Testis (tissue), 3 donors: ENCODE data around the gene ITPA. TPM values are rescaled to one million over a fixed set of nuclear protein-coding genes. Genes with fewer than 3 reads are reported as not detected.

Experiments
- DNase-seq: peaks from one replicate; pipeline ENCODE4 v3.0.0-alpha.2; 2019
- H3K27ac ChIP-seq, 2 donors: fragments of 200-600 bp; sonication (generic); one replicate each; pipeline ENCODE4 v1.5.1; 2019
- H3K27me3 ChIP-seq: fragments of 200-600 bp; sonication (generic); one replicate; pipeline ENCODE4 v1.5.1; 2019
- H3K36me3 ChIP-seq: fragments of 200-600 bp; sonication (generic); one replicate; pipeline ENCODE4 v1.5.1; 2017; ENCODE audit warnings: low read depth; ENCODE audit errors: missing control alignments
- H3K4me1 ChIP-seq: fragments of 200-600 bp; sonication (generic); one replicate; pipeline ENCODE4 v1.5.1; 2019
- H3K4me3 ChIP-seq, 2 donors: fragments of 200-600 bp; sonication (generic); one replicate each; pipeline ENCODE4 v1.5.1; 2017 to 2019
- H3K9me3 ChIP-seq: fragments of 200-600 bp; sonication (generic); one replicate; pipeline ENCODE4 v1.5.1; 2017
- POLR2A ChIP-seq: fragments of 450-650 bp; IDR thresholded peaks from one replicate; pipeline ENCODE4 v1.6.1; 2017; ENCODE audit warnings: antibody characterized with exemption, mild to moderate bottlenecking, moderate library complexity
- WGBS, 2 donors: methylation state at CpG; one replicate each; pipeline ENCODE4 v1.1.5; 2018; 5-methylcytosine and 5-hydroxymethylcytosine counted together
- intact Hi-C: fragments of 100-400 bp; cut with DNase I; formaldehyde crosslinking; loops from one replicate; pipeline ENCODE4 v1.15.1; 2023; ENCODE audit warnings: low total_unique reads
- polyA plus RNA-seq: library from polyadenylated mRNA; stranded (reverse); fragments of 350-450 nt; fragmentation: Illumina TruSeq; extraction: RNeasy Lipid Tissue Mini Kit (QIAGEN cat#74804); gene quantifications from one replicate; pipeline ENCODE4 v1.2.3, GENCODE V29; 2014; ENCODE audit warnings: low read depth, low replicate concordance; ENCODE audit not compliant: insufficient read depth
- total RNA-seq, 2 donors: library from RNA; depleted of rRNA; stranded (reverse); fragments of >200 nt; gene quantifications; one replicate each; pipeline ENCODE4 v1.2.3, GENCODE V29; 2016
- TF ChIP-seq, protein P1 (sequence below), 3 experiments: fragments of 450-650 bp in 2 of 3; fragments of 200-600 bp in 1 of 3; sonication (generic) in 1 of 3; IDR thresholded peaks; one replicate each; pipeline ENCODE4 v1.5.1; 2016 to 2019; ENCODE audit warnings: antibody characterized with exemption in 3 of 3, mild to moderate bottlenecking in 2 of 3, moderate library complexity in 1 of 3

The ITPA gene
- total and polyA plus RNA-seq, 3 donors from 2014 or later: 36.4 to 49.8 (median 42.2) TPM

GRCh38 chr20:3255728-3256127, 46.4 kb downstream of the ITPA start:
- WGBS, 2 donors: 92% methylated on average over 5 of the region's 5 CpGs; no CpG with 5 or more reads in 1 of the 2 donors
- H3K36me3 ChIP-seq: no peaks in the 10 kb centered on the region
- no peaks in the 10 kb centered on the region for H3K9me3 ChIP-seq
- no peaks in the 10 kb centered on the region for H3K27me3 ChIP-seq
- H3K4me1 ChIP-seq: no peaks in the 10 kb centered on the region
- TF ChIP-seq, protein P1, sequence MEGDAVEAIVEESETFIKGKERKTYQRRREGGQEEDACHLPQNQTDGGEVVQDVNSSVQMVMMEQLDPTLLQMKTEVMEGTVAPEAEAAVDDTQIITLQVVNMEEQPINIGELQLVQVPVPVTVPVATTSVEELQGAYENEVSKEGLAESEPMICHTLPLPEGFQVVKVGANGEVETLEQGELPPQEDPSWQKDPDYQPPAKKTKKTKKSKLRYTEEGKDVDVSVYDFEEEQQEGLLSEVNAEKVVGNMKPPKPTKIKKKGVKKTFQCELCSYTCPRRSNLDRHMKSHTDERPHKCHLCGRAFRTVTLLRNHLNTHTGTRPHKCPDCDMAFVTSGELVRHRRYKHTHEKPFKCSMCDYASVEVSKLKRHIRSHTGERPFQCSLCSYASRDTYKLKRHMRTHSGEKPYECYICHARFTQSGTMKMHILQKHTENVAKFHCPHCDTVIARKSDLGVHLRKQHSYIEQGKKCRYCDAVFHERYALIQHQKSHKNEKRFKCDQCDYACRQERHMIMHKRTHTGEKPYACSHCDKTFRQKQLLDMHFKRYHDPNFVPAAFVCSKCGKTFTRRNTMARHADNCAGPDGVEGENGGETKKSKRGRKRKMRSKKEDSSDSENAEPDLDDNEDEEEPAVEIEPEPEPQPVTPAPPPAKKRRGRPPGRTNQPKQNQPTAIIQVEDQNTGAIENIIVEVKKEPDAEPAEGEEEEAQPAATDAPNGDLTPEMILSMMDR (IDR thresholded peaks at IDR 0.05): no peak
- no peak for TF ChIP-seq POLR2A
- DNase-seq: no peak
- H3K4me3 ChIP-seq: no peak overlapping the region
- intact Hi-C loops: no loop called here
- no peak overlapping the region for H3K27ac ChIP-seq

DNA sequence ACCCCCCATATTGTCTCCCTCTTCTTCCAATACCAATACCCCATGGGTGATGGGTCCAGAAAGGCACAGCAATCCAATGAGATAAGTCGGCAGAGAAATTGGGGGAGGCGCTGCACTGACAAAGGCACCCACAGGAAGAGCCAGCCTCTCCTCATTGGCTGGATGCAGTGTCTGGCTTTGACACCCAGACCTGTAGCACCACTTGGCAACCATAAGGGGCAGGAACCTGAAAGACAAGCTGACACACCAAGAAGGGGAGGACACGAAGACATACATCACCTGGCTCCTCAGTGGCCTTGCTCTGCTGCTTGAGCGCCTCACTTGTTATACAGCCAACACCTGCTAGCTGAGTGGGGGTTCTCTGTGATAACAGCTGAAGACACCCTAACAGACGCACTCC, 49.1 kb downstream of the ITPA start:
- H3K36me3 ChIP-seq: no peaks in the 10 kb centered on the region
- intact Hi-C loops: no loop called here
- WGBS, 2 donors: 79 to 85% methylated on average over 3 to 5 of the region's 5 CpGs

GRCh38 chr20:3262566-3262965, 53.3 kb downstream of the ITPA start:
- no peaks in the 10 kb centered on the region for H3K36me3 ChIP-seq
- H3K4me1 ChIP-seq: no peaks in the 10 kb centered on the region
- H3K9me3 ChIP-seq: no peaks in the 10 kb centered on the region
- no peak for TF ChIP-seq POLR2A
- TF ChIP-seq, protein P1 (IDR thresholded peaks at IDR 0.05): no peak
- no peak overlapping the region for H3K27ac ChIP-seq
- no peak overlapping the region for H3K4me3 ChIP-seq
- intact Hi-C loops: no loop called here
- DNase-seq: no peak
- no peaks in the 10 kb centered on the region for H3K27me3 ChIP-seq

More for the DNA sequence above, 49.1 kb downstream of the ITPA start:
- Histone ChIP-seq H3K27ac (no peak overlapping the region), H3K4me1 (no peaks in the 10 kb centered on the region), H3K27me3 (no peaks in the 10 kb centered on the region), H3K9me3 (no peaks in the 10 kb centered on the region), H3K4me3 (no peak overlapping the region)
- no peak for DNase-seq
- no peak for TF ChIP-seq POLR2A
- TF ChIP-seq, protein P1 (IDR thresholded peaks at IDR 0.05): no peak

- WGBS, 2 donors: 97 to 99% methylated on average over 4 of the region's 4 CpGs
- intact Hi-C loops: no loop called here
- H3K27me3 ChIP-seq: no peaks in the 10 kb centered on the region
- no peak overlapping the region for H3K4me3 ChIP-seq
- no peak for TF ChIP-seq POLR2A
- TF ChIP-seq, protein P1 (IDR thresholded peaks at IDR 0.05): no peak
- H3K27ac ChIP-seq: no peak overlapping the region
- DNase-seq: no peak
- no peaks in the 10 kb centered on the region for H3K4me1 ChIP-seq
- H3K9me3 ChIP-seq: no peaks in the 10 kb centered on the region
- H3K36me3 ChIP-seq: no peaks in the 10 kb centered on the region
Observed at GRCh38 chr20:3270051-3270450, 60.8 kb downstream of the ITPA start.

DNA sequence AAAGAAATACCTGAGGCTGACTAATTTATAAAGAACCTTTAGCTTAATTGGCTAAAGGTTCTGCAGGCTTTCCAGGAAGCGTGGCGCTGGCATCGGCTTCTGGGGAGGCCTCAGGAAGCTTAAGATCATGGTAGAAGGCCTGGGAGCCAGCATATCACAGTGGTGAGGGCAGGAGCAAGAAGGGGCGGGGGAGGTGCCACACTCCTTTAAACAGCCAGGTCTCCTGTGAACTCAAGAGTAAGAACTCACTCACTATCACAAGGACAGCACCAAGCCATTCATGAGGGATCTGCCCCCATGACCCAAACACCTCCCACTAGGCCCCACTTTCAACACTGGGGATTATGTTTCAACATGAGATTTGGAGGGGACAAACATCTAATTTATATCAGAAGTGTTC, 64.1 kb downstream of the ITPA start:
- no peaks in the 10 kb centered on the region for H3K27me3 ChIP-seq
- H3K4me3 ChIP-seq: no peak overlapping the region
- no peak for DNase-seq
- no peak overlapping the region for H3K27ac ChIP-seq
- intact Hi-C loops: no loop called here
- 89 to 96% methylated on average over 4 of the region's 4 CpGs for WGBS, 2 donors
- TF ChIP-seq, protein P1 (IDR thresholded peaks at IDR 0.05): no peak
- no peak for TF ChIP-seq POLR2A
- H3K36me3 ChIP-seq: no peaks in the 10 kb centered on the region
- no peaks in the 10 kb centered on the region for H3K9me3 ChIP-seq
- H3K4me1 ChIP-seq: no peaks in the 10 kb centered on the region
